NCI-H345 treated with DMSO at 0.1 percent for 48 hours (cell line): Measurements from ENCODE around the gene ABCG2.

Experiments
- DNase-seq: peaks from one replicate; lab custom pipeline; 2025; ENCODE audit not compliant: unreplicated experiment; lab: John Stamatoyannopoulos, UW

Gene ABCG2

GRCh38 chr4:88077911-88078524, 80.4 kb downstream of the ABCG2 start:
- no peak for DNase-seq

- no peak for DNase-seq
Measured at GRCh38 chr4:88075336-88075735, 83.1 kb downstream of the ABCG2 start.

- no peak for DNase-seq
Measured at GRCh38 chr4:88070031-88070430, 88.4 kb downstream of the ABCG2 start.

GRCh38 chr4:88064410-88064809, 94.0 kb downstream of the ABCG2 start:
- DNase-seq = no peak

GRCh38 chr4:88063634-88064296, 94.7 kb downstream of the ABCG2 start:
- DNase-seq = no peak

- DNase-seq = no peak
Measured at GRCh38 chr4:88062843-88063242, 95.6 kb downstream of the ABCG2 start.

GRCh38 chr4:88062311-88062710, 96.1 kb downstream of the ABCG2 start:
- DNase-seq = no peak

- DNase-seq = no peak
Measured at GRCh38 chr4:88060431-88060830, 98.0 kb downstream of the ABCG2 start.

GRCh38 chr4:88059766-88060165, 98.7 kb downstream of the ABCG2 start:
- DNase-seq = no peak

- DNase-seq = no peak
Measured at GRCh38 chr4:88058295-88058694, 100.1 kb downstream of the ABCG2 start.

GRCh38 chr4:88054901-88055300, 103.5 kb downstream of the ABCG2 start:
- no peak for DNase-seq

GRCh38 chr4:88054229-88054628, 104.2 kb downstream of the ABCG2 start:
- DNase-seq = no peak

- DNase-seq = no peak
Measured at GRCh38 chr4:88045021-88045420, 113.4 kb downstream of the ABCG2 start.

GRCh38 chr4:88043586-88044340, 114.7 kb downstream of the ABCG2 start:
- DNase-seq = no peak

GRCh38 chr4:88043001-88043400, 115.4 kb downstream of the ABCG2 start:
- DNase-seq = no peak

GRCh38 chr4:88041626-88042025, 116.8 kb downstream of the ABCG2 start:
- DNase-seq = no peak

GRCh38 chr4:88040707-88041106, 117.7 kb downstream of the ABCG2 start:
- DNase-seq = no peak
